CD4-positive, alpha-beta T cell (primary cell): ENCODE results near the gene NRIP3. TPM values are rescaled to one million over a fixed set of nuclear protein-coding genes. Genes with fewer than 3 reads are reported as not detected.
"Not testable (repeated sequence)": the region's sequence is repeated elsewhere in the genome, so short reads cannot be mapped to it uniquely, and the experiment has no call there.

Experiments used
- ATAC-seq: fragments of 200-7000 bp; cut with Tn5 transposase; one replicate; pipeline ENCODE4 v1.10.0; 2022; ENCODE audit warnings: mild to moderate bottlenecking; ENCODE audit not compliant: poor library complexity
- CTCF ChIA-PET: fragments of 350-600 bp; sonication (Branson Sonifier 250); formaldehyde crosslinking; loops from one replicate; lab custom pipeline; 2021; ENCODE audit warnings: antibody characterized with exemption, inconsistent platforms; lab: Charles Lee
- POLR2A ChIA-PET: fragments of 350-600 bp; sonication (Branson Sonifier 250); formaldehyde crosslinking; loops from one replicate; lab custom pipeline; 2021; ENCODE audit warnings: antibody characterized with exemption, inconsistent platforms; lab: Charles Lee
- DNase-seq, 14 experiments: peaks; one replicate each; pipeline ENCODE4 v3.0.0-alpha.2; 2013 to 2020; ENCODE audit warnings: mixed read lengths in 2 of 14
- H3K27ac ChIP-seq, 2 donors: one replicate each; pipeline versions ENCODE4 v1.5.1 to v1.7.0; 2013; ENCODE audit warnings: low read length in 2 of 2, low read depth in 1 of 2, mild to moderate bottlenecking in 1 of 2
- H3K27me3 ChIP-seq, 2 experiments: 1 replicate in 1 of 2; 2 replicates in 1 of 2; pipeline versions ENCODE4 v1.6.1 to v1.7.0; 2013; ENCODE audit warnings: low read length in 2 of 2, control low read depth in 1 of 2, mild to moderate bottlenecking in 1 of 2, moderate library complexity in 1 of 2; ENCODE audit not compliant: insufficient read depth in 2 of 2, control insufficient read depth in 1 of 2
- H3K36me3 ChIP-seq: one replicate; pipeline ENCODE4 v1.6.1; 2013; ENCODE audit warnings: low read length, control low read depth; ENCODE audit not compliant: insufficient read depth
- H3K4me1 ChIP-seq: one replicate; pipeline ENCODE4 v1.6.1; 2013; ENCODE audit warnings: low read length, control low read depth; ENCODE audit not compliant: insufficient read depth
- H3K4me3 ChIP-seq: one replicate; pipeline ENCODE4 v1.5.1; 2013; ENCODE audit warnings: mild to moderate bottlenecking, low read length, moderate library complexity
- H3K9me3 ChIP-seq, 2 experiments: 1 replicate in 1 of 2; 2 replicates in 1 of 2; pipeline versions ENCODE4 v1.6.1 to v1.7.0; 2013; ENCODE audit warnings: low read length in 2 of 2, mild to moderate bottlenecking in 2 of 2, control low read depth in 1 of 2, moderate library complexity in 1 of 2; ENCODE audit not compliant: control insufficient read depth in 1 of 2, insufficient read depth in 1 of 2
- H3K27ac Mint-ChIP-seq: one replicate; pipeline ENCODE4 v1.8.0; 2020; ENCODE audit warnings: mixed read lengths
- H3K27me3 Mint-ChIP-seq: one replicate; pipeline ENCODE4 v1.8.0; 2021; ENCODE audit warnings: mixed read lengths
- H3K36me3 Mint-ChIP-seq: one replicate; pipeline ENCODE4 v1.8.0; 2021; ENCODE audit warnings: low read depth, mixed read lengths
- H3K4me1 Mint-ChIP-seq: one replicate; pipeline ENCODE4 v1.8.0; 2021; ENCODE audit warnings: low read depth, mixed read lengths
- H3K4me3 Mint-ChIP-seq: one replicate; pipeline ENCODE4 v1.8.0; 2020; ENCODE audit warnings: mild to moderate bottlenecking, mixed read lengths
- H3K9me3 Mint-ChIP-seq: one replicate; pipeline ENCODE4 v1.8.0; 2020; ENCODE audit warnings: mixed read lengths
- CTCF ChIP-seq: fragments of 200-600 bp; IDR thresholded peaks from one replicate; pipeline ENCODE4 v1.8.0; 2022; ENCODE audit warnings: antibody characterized with exemption, mild to moderate bottlenecking
- intact Hi-C, 2 experiments: fragments of 100-400 bp; cut with DNase I in 1 of 2; cut with micrococcal nuclease in 1 of 2; formaldehyde crosslinking; loops; one replicate each; pipeline versions ENCODE4 v1.15.1 to v1.9.0; 2023 to 2025; cut with DNase I, micrococcal nuclease
- total RNA-seq, 174 experiments: library from RNA in 2 of 174; stranded (reverse) in 2 of 174; gene quantifications; one replicate each; pipeline ENCODE4 v1.2.3 and lab custom pipeline; 2021 to 2026

The NRIP3 gene
- total RNA-seq, 2 experiments from 2014 or later, result 4.6 to 4.9 TPM

GRCh38 chr11:9013373-9013772, 9.6 kb upstream of the NRIP3 start:
- intact Hi-C loops, result no loop called here
- DNase-seq (no peak), ATAC-seq (no peak)
- no peak overlapping the region for H3K4me3 Mint-ChIP-seq
- H3K27ac Mint-ChIP-seq, result no peak overlapping the region
- Histone ChIP-seq H3K36me3 (no peaks in the 10 kb centered on the region), H3K27me3 (no peaks in the 10 kb centered on the region), H3K4me3 (no peak overlapping the region), H3K9me3 (no peaks in the 10 kb centered on the region), H3K4me1 (peaks cover 18% of the 10 kb centered on the region), H3K27ac (no peak overlapping the region)
- ChIA-PET POLR2A (no interaction called here), CTCF (no interaction called here)
- H3K4me1 Mint-ChIP-seq, result peaks cover 27% of the 10 kb centered on the region
- no peaks in the 10 kb centered on the region for H3K9me3 Mint-ChIP-seq
- H3K36me3 Mint-ChIP-seq, result no peaks in the 10 kb centered on the region
- H3K27me3 Mint-ChIP-seq, result peaks cover 5% of the 10 kb centered on the region
- TF ChIP-seq CTCF, result no peak

- ATAC-seq, H3K4me1 Mint-ChIP-seq, DNase-seq, H3K4me3 ChIP-seq, POLR2A ChIA-PET, H3K36me3 ChIP-seq, H3K9me3 Mint-ChIP-seq, H3K27ac ChIP-seq, H3K27ac Mint-ChIP-seq, H3K27me3 ChIP-seq, H3K4me3 Mint-ChIP-seq, CTCF ChIA-PET, H3K4me1 ChIP-seq, H3K9me3 ChIP-seq, H3K36me3 Mint-ChIP-seq: not testable (repeated sequence)
- intact Hi-C loops, result loop anchor here in 1 of 2 experiments (10.0 kb wide), 1 partner anchor 325 kb away; the partner anchor contains the start of genes RPL27A and TRIM66
- H3K27me3 Mint-ChIP-seq, result peaks cover 12% of the 10 kb centered on the region
Measured at GRCh38 chr11:9009538-9009937, 5.7 kb upstream of the NRIP3 start.

GRCh38 chr11:9008661-9009060, 4.9 kb upstream of the NRIP3 start:
- ChIA-PET CTCF (interaction anchor here (1.7 kb wide), 1 partner anchor 129 kb away, joined by 4 read pairs; no protein-coding TSS in a partner anchor), POLR2A (no interaction called here)
- no peak for DNase-seq
- Mint-ChIP-seq H3K9me3 (no peaks in the 10 kb centered on the region), H3K27me3 (peaks cover 12% of the 10 kb centered on the region), H3K36me3 (no peaks in the 10 kb centered on the region), H3K4me1 (peaks cover 10% of the 10 kb centered on the region), H3K27ac (no peak overlapping the region), H3K4me3 (no peak overlapping the region)
- peaks cover 11% of the 10 kb centered on the region for H3K4me1 ChIP-seq
- no peak overlapping the region for H3K27ac ChIP-seq
- H3K27me3 ChIP-seq, result no peaks in the 10 kb centered on the region
- intact Hi-C loops, result loop anchor here in 1 of 2 experiments (10.0 kb wide), 1 partner anchor 324 kb away; the partner anchor contains the start of genes RPL27A and TRIM66
- H3K9me3 ChIP-seq, result no peaks in the 10 kb centered on the region
- no peak overlapping the region for H3K4me3 ChIP-seq
- ATAC-seq, result no peak
- H3K36me3 ChIP-seq, result no peaks in the 10 kb centered on the region
- no peak for TF ChIP-seq CTCF
